OCI-LY1 (cell line): ENCODE results near the gene DYNLRB1.

Source experiments
- H2AFZ ChIP-seq: fragments of 200-600 bp; sonication (generic), shearing (Covaris generic); 2 replicates; pipeline ENCODE4 v1.6.0; 2014; ENCODE audit warnings: antibody characterized with exemption, mild to moderate bottlenecking, low read length
- H3F3A ChIP-seq: fragments of 200-600 bp; sonication (generic), shearing (Covaris generic); 2 replicates; pipeline ENCODE4 v1.6.0; 2014; ENCODE audit warnings: mild to moderate bottlenecking, antibody characterized with exemption, low read length, moderate library complexity; ENCODE audit not compliant: insufficient read depth
- H3K27ac ChIP-seq: fragments of 200-600 bp; sonication (generic); 2 replicates; pipeline ENCODE4 v1.5.1; 2014; ENCODE audit warnings: low read length, mixed run types, mild to moderate bottlenecking, low read depth; ENCODE audit not compliant: poor library complexity, severe bottlenecking
- H3K27me3 ChIP-seq: fragments of 200-600 bp; sonication (generic); 2 replicates; pipeline ENCODE4 v1.6.0; 2014; ENCODE audit warnings: antibody characterized with exemption, mild to moderate bottlenecking, low read length, moderate library complexity; ENCODE audit not compliant: insufficient read depth
- H3K36me3 ChIP-seq: fragments of 200-600 bp; sonication (generic); 2 replicates; pipeline ENCODE4 v1.6.1; 2014; ENCODE audit warnings: mild to moderate bottlenecking, antibody characterized with exemption, low read length, moderate library complexity, mixed read lengths; ENCODE audit not compliant: insufficient read depth
- H3K4me1 ChIP-seq: fragments of 200-600 bp; sonication (generic); 2 replicates; pipeline ENCODE4 v1.5.1; 2014; ENCODE audit warnings: mild to moderate bottlenecking, low read length, moderate library complexity; ENCODE audit not compliant: insufficient read depth, severe bottlenecking
- H3K4me2 ChIP-seq: fragments of 200-600 bp; sonication (generic), shearing (Covaris generic); 2 replicates; pipeline ENCODE4 v1.6.1; 2014; ENCODE audit warnings: low read length
- H3K4me3 ChIP-seq: fragments of 200-600 bp; sonication (generic); 2 replicates; pipeline ENCODE4 v1.5.1; 2014; ENCODE audit warnings: low read length, low read depth, mild to moderate bottlenecking, mixed read lengths; ENCODE audit not compliant: poor library complexity, severe bottlenecking
- H3K79me2 ChIP-seq: fragments of 200-600 bp; shearing (Covaris generic); 2 replicates; pipeline ENCODE4 v1.6.1; 2016; ENCODE audit warnings: mixed run types, low read length, mixed read lengths; ENCODE audit not compliant: insufficient read depth
- H3K9ac ChIP-seq: fragments of 200-600 bp; sonication (generic), shearing (Covaris generic); 2 replicates; pipeline ENCODE4 v1.6.1; 2014; ENCODE audit warnings: mild to moderate bottlenecking, low read length, mixed read lengths
- H3K9me2 ChIP-seq: fragments of 200-600 bp; sonication (generic), shearing (Covaris generic); 2 replicates; pipeline ENCODE4 v1.6.1; 2014; ENCODE audit warnings: low read depth, mild to moderate bottlenecking, low read length, mixed read lengths
- H3K9me3 ChIP-seq: fragments of 200-600 bp; shearing (Covaris generic); 2 replicates; pipeline ENCODE4 v1.6.1; 2014; ENCODE audit warnings: low read length, mixed read lengths
- H4K20me1 ChIP-seq: fragments of 200-600 bp; sonication (generic), shearing (Covaris generic); 2 replicates; pipeline ENCODE4 v1.6.0; 2016; ENCODE audit warnings: mild to moderate bottlenecking, low read length; ENCODE audit not compliant: insufficient read depth
- EZH2 ChIP-seq: fragments of 200-600 bp; sonication (generic), shearing (Covaris generic); IDR thresholded peaks from 2 replicates; pipeline ENCODE4 v1.8.0; 2017; ENCODE audit warnings: borderline replicate concordance, mixed run types, mild to moderate bottlenecking, antibody characterized with exemption, low read length, moderate library complexity, mixed read lengths
- TF ChIP-seq, protein P1 (sequence below): fragments of 200-600 bp; sonication (generic), shearing (Covaris generic); IDR thresholded peaks from 2 replicates; pipeline ENCODE4 v1.5.1; 2017; ENCODE audit warnings: mild to moderate bottlenecking, antibody characterized with exemption, low read length, moderate library complexity, mixed read lengths

DYNLRB1 gene

DNA sequence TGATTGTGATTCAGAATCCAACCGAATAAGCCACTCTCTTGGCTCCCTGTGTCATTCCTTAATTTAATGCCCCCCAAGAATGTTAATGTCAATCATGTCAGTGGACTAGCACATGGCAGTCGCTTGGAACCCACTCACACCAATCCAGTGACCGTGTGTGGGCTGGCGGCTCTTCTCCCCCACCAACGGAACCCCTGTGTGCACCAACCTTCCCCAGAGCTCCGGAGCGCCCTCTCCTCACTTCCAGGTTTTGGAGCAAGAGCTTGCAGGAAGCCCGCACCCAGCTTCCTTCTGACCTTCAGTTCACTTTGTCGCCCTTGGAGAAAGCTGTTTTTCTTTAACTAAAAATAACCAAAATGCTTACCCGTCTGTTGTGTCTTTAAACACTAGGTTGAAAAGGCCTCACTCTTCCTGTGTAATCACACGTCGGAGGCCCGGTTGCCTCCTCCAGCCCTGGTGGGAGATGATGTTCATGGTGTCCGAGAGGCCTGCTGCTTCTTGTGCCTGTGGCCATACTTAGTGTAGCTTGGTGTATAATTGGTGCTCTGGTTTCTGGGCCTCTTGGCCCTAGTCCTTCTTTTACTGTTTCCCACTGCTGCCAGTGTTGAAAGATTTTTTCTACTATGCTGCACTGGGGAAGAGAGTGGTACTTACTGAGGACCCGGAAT lies 24.5 kb downstream of the DYNLRB1 start:
- Histone ChIP-seq H3K36me3 (peaks cover 34% of the 10 kb centered on the region), H3K4me3 (no peak overlapping the region), H3K79me2 (no peaks in the 10 kb centered on the region), H3F3A (no peaks in the 10 kb centered on the region), H3K9me2 (no peaks in the 10 kb centered on the region), H3K9ac (no peak overlapping the region), H3K9me3 (no peaks in the 10 kb centered on the region), H4K20me1 (no peaks in the 10 kb centered on the region), H3K27me3 (no peaks in the 10 kb centered on the region; the same call in 1 of the 2 replicates), H3K4me1 (no peaks in the 10 kb centered on the region), H3K27ac (no peak overlapping the region), H3K4me2 (no peak overlapping the region), H2AFZ (no peak overlapping the region)
- TF ChIP-seq, protein P1, sequence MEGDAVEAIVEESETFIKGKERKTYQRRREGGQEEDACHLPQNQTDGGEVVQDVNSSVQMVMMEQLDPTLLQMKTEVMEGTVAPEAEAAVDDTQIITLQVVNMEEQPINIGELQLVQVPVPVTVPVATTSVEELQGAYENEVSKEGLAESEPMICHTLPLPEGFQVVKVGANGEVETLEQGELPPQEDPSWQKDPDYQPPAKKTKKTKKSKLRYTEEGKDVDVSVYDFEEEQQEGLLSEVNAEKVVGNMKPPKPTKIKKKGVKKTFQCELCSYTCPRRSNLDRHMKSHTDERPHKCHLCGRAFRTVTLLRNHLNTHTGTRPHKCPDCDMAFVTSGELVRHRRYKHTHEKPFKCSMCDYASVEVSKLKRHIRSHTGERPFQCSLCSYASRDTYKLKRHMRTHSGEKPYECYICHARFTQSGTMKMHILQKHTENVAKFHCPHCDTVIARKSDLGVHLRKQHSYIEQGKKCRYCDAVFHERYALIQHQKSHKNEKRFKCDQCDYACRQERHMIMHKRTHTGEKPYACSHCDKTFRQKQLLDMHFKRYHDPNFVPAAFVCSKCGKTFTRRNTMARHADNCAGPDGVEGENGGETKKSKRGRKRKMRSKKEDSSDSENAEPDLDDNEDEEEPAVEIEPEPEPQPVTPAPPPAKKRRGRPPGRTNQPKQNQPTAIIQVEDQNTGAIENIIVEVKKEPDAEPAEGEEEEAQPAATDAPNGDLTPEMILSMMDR: no peak
- no peak for TF ChIP-seq EZH2

- no peaks in the 10 kb centered on the region; the same call in 1 of the 2 replicates for H3K27me3 ChIP-seq
- H3K9me2 ChIP-seq: no peaks in the 10 kb centered on the region
- peaks cover 30% of the 10 kb centered on the region for H3K36me3 ChIP-seq
- H3K4me3 ChIP-seq: no peak overlapping the region
- no peak overlapping the region for H2AFZ ChIP-seq
- no peaks in the 10 kb centered on the region for H4K20me1 ChIP-seq
- H3K27ac ChIP-seq: no peak overlapping the region
- TF ChIP-seq, protein P1: no peak
- no peak for TF ChIP-seq EZH2
- no peaks in the 10 kb centered on the region for H3K9me3 ChIP-seq
- H3F3A ChIP-seq: no peaks in the 10 kb centered on the region
- H3K4me1 ChIP-seq: no peaks in the 10 kb centered on the region
- H3K4me2 ChIP-seq: no peak overlapping the region
- H3K9ac ChIP-seq: no peak overlapping the region
- no peaks in the 10 kb centered on the region for H3K79me2 ChIP-seq
Measured at GRCh38 chr20:34541264-34541901, 25.2 kb downstream of the DYNLRB1 start.

GRCh38 chr20:34541917-34542316 lies 25.7 kb downstream of the DYNLRB1 start:
- H3K4me1 ChIP-seq: no peaks in the 10 kb centered on the region
- no peaks in the 10 kb centered on the region for H3K9me2 ChIP-seq
- H3K27ac ChIP-seq: no peak overlapping the region
- H3K9me3 ChIP-seq: no peaks in the 10 kb centered on the region
- no peak overlapping the region for H2AFZ ChIP-seq
- H3K27me3 ChIP-seq: no peaks in the 10 kb centered on the region; the same call in 1 of the 2 replicates
- no peak overlapping the region for H3K9ac ChIP-seq
- H3K36me3 ChIP-seq: peaks cover 30% of the 10 kb centered on the region
- no peak overlapping the region for H3K4me2 ChIP-seq
- H3K79me2 ChIP-seq: no peaks in the 10 kb centered on the region
- no peaks in the 10 kb centered on the region for H4K20me1 ChIP-seq
- H3F3A ChIP-seq: no peaks in the 10 kb centered on the region
- no peak overlapping the region for H3K4me3 ChIP-seq
- TF ChIP-seq, protein P1: no peak
- no peak for TF ChIP-seq EZH2
